HG03469 (cell line): Measurements from ENCODE around the gene GPR151.
A peak's percentile ranks its signal among the peaks of the same experiment; 100 is the strongest.
"Not testable (repeated sequence)": the region's sequence is repeated elsewhere in the genome, so short reads cannot be mapped to it uniquely, and the experiment has no call there.

Experiments
- ATAC-seq: cut with Tn5 transposase; IDR thresholded peaks from one replicate; pipeline ENCODE4 v1.9.1; 2021; ENCODE audit warnings: mild to moderate bottlenecking, moderate library complexity, moderate number of reproducible peaks; ENCODE audit not compliant: unreplicated experiment

GPR151 gene

GRCh38 chr5:146516151-146516475, at the start of gene GPR151:
GPR151 (minus strand) TSS chr5:146516190; CDS start chr5:146516113, 77 bp downstream.
- no peak for ATAC-seq

- no peak for ATAC-seq
Observed at GRCh38 chr5:146564007-146564762, 48.2 kb upstream of the GPR151 start.

GRCh38 chr5:146562461-146562860, 46.5 kb upstream of the GPR151 start:
- ATAC-seq = no peak

GRCh38 chr5:146561711-146562110, 45.7 kb upstream of the GPR151 start:
- ATAC-seq = no peak

- no peak for ATAC-seq
Observed at GRCh38 chr5:146560205-146560812, 44.3 kb upstream of the GPR151 start.

- not testable (repeated sequence) for ATAC-seq
Observed at GRCh38 chr5:146556884-146557283, 40.9 kb upstream of the GPR151 start.

GRCh38 chr5:146553446-146553845, 37.5 kb upstream of the GPR151 start:
- ATAC-seq = no peak

GRCh38 chr5:146549615-146550014, 33.6 kb upstream of the GPR151 start:
- no peak for ATAC-seq

GRCh38 chr5:146548781-146549449, 32.9 kb upstream of the GPR151 start:
- ATAC-seq = peak; percentile 64

GRCh38 chr5:146544232-146544631, 28.2 kb upstream of the GPR151 start:
- no peak for ATAC-seq

GRCh38 chr5:146541958-146542849, 26.2 kb upstream of the GPR151 start:
- peak; percentile 96 for ATAC-seq

GRCh38 chr5:146540414-146540813, 24.4 kb upstream of the GPR151 start:
- no peak for ATAC-seq

- ATAC-seq = no peak
Observed at GRCh38 chr5:146539973-146540372, 24.0 kb upstream of the GPR151 start.

- no peak for ATAC-seq
Observed at GRCh38 chr5:146538432-146538831, 22.4 kb upstream of the GPR151 start.

GRCh38 chr5:146533882-146534281, 17.9 kb upstream of the GPR151 start:
- ATAC-seq = no peak

GRCh38 chr5:146533260-146533857, 17.4 kb upstream of the GPR151 start:
- peak; percentile 97 for ATAC-seq

GRCh38 chr5:146529984-146530383, 14.0 kb upstream of the GPR151 start:
- ATAC-seq = peak; percentile 46

GRCh38 chr5:146528236-146528635, 12.2 kb upstream of the GPR151 start:
- ATAC-seq = no peak

- ATAC-seq = no peak
Observed at GRCh38 chr5:146527785-146528184, 11.8 kb upstream of the GPR151 start.

- no peak for ATAC-seq
Observed at GRCh38 chr5:146523698-146524097, 7.7 kb upstream of the GPR151 start.
